C1 segment of cervical spinal cord (tissue), 14 donors: ENCODE data around the gene CCDC34.
"Not testable (repeated sequence)": the region's sequence is repeated elsewhere in the genome, so short reads cannot be mapped to it uniquely, and the experiment has no call there.

ENCODE experiments used
- DNase-seq, 14 donors: peaks; one replicate each; lab custom pipeline; 2025; lab: John Stamatoyannopoulos, UW

Gene CCDC34

GRCh38 chr11:27363576-27364117 is 632 bp upstream of the CCDC34 start:
- no peak for DNase-seq

GRCh38 chr11:27361649-27362431 is 1.2 kb downstream of the CCDC34 start:
- DNase-seq, result no peak

GRCh38 chr11:27358296-27358695 is 4.7 kb downstream of the CCDC34 start:
- no peak for DNase-seq

- peak in 1 of 14 donors; percentile 36 for DNase-seq
Observed at GRCh38 chr11:27357250-27357649, 5.8 kb downstream of the CCDC34 start.

GRCh38 chr11:27356624-27357222 is 6.3 kb downstream of the CCDC34 start:
- DNase-seq, result no peak

GRCh38 chr11:27355575-27356104 is 7.4 kb downstream of the CCDC34 start:
- no peak for DNase-seq

- DNase-seq, result no peak
Observed at GRCh38 chr11:27354359-27354965, 8.6 kb downstream of the CCDC34 start.

GRCh38 chr11:27353593-27354358 is 9.2 kb downstream of the CCDC34 start:
- DNase-seq, result no peak

GRCh38 chr11:27352781-27353180 is 10.2 kb downstream of the CCDC34 start:
- no peak for DNase-seq

- no peak for DNase-seq
Observed at GRCh38 chr11:27350511-27350910, 12.5 kb downstream of the CCDC34 start.

GRCh38 chr11:27349919-27350318 is 13.1 kb downstream of the CCDC34 start:
- no peak for DNase-seq

- no peak for DNase-seq
Observed at GRCh38 chr11:27348340-27348873, 14.6 kb downstream of the CCDC34 start.

- no peak for DNase-seq
Observed at GRCh38 chr11:27347359-27348339, 15.4 kb downstream of the CCDC34 start.

GRCh38 chr11:27339941-27340340 is 23.1 kb downstream of the CCDC34 start:
- no peak for DNase-seq

GRCh38 chr11:27334764-27335163 is 28.3 kb downstream of the CCDC34 start:
- DNase-seq, result not testable (repeated sequence)

- no peak for DNase-seq
Observed at GRCh38 chr11:27331981-27332380, 31.0 kb downstream of the CCDC34 start.

GRCh38 chr11:27330633-27331270 is 32.3 kb downstream of the CCDC34 start:
- DNase-seq, result no peak

- DNase-seq, result no peak
Observed at GRCh38 chr11:27329867-27330632, 33.0 kb downstream of the CCDC34 start.

GRCh38 chr11:27328614-27329013 is 34.4 kb downstream of the CCDC34 start:
- DNase-seq, result no peak
